ENCODE results near the gene LAMA3. TPM values are rescaled to one million over a fixed set of nuclear protein-coding genes. Genes with fewer than 3 reads are reported as not detected.
A peak's percentile ranks its signal among the peaks of the same experiment; 100 is the strongest.

The LAMA3 gene
- total and polyA plus RNA-seq, 10 donors = 1.3 to 7.1 (median 3.0) TPM

DNA sequence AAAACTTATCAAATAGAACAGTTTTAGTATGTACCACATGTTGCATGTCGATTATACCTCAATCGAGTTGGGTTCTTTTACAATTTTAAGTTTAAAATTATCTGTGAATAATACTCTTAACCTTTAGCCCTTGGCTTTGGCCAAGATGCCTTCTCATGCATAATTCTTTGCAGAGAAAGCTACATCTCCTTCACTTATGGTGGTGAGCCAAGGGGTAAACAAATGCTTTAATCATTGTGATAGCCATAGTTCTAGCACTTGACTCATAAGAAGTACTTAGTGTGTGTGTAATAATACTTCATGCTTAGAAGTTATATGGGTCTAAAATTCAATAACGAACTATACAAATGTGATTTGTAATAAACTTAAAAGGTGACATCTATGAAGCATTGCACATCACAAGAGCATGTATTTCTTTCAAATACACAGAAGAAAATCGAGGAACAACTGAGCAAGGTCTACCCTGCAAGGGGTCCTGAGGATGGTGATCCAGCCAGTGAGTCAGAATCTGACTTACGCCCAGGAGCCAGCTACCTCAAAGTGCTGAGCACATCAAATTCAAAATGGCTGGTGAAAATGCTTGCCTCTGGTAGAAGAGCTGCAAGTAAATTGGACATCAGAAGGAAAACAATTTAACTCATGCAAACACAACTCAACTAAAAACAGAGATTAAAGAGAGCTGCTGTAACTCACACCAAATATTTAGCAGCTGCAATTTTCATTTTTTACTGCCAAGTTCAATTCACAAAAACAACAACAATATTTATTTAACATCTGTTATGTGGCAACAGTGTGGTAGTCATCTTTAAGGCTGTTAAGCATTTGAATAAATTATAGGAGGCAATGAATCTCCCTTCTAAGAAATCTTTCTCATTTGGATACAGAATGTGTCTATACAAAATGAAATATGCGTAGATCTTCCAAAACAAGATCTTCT, 301.5 kb downstream of the LAMA3 start:
- H3K27ac ChIP-seq = peak overlapping the region in 4 of 8 donors; percentile 64 to 84 (median 72)
- DNase-seq = no peak
- H3K4me1 ChIP-seq = peaks cover 0 to 25% (median 0%) of the 10 kb centered on the region in 6 donors
- intact Hi-C loops (cut with DNase I; ENCODE audit: low total_unique reads) = no loop called here
- no peaks in the 10 kb centered on the region for H3K36me3 ChIP-seq
- H3K4me3 ChIP-seq = no peak overlapping the region
- TF ChIP-seq POLR2A (IDR thresholded peaks at IDR 0.05) = no peak
- H3K27me3 ChIP-seq (replicated peaks in 1 of 7) = no peaks in the 10 kb centered on the region
- WGBS, 5 donors = 86 to 94% (median 90%) methylated on average over 6 of the region's 6 CpGs
- H3K9me3 ChIP-seq = no peaks in the 10 kb centered on the region

DNA sequence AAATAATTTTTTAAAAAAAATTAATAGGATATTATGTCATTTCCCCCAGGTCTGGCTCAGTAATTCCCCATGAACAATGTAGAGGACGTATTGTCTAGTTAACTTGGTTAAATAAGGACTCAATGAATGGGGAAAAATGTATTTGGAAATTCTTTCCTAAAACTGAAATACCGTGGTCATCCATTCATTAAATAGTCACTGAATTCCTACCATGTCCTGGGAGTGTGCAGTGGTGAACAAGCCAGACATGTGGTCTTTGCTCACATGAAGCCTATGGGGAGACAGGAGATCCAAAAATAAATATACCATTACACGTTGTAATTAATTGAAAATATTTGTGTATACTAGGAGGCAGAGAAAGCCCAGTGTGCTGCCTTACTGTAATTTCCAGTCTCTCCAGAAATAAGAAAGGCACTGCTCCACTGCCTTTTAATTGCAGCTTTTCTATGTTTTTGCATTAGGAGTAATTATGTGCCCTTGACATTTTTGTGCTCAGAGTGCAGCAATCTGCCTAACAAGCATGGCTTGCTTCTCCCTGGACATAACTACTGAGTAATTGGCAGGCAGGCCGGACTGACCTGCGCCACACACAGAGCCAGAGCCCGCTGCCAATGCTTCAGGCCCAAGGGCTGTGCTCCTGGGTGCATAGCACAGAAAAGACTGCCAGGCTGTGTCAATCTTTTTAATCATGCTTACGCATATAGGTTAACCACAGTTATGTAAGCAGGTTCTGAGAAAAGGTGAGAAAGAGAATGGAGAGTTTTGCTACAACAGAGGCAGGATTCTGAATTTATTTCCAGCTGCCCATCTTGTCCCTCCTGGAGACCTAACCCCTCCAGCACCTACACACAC, 303.1 kb downstream of the LAMA3 start:
- DNase-seq = no peak
- TF ChIP-seq POLR2AphosphoS5 (IDR thresholded peaks at IDR 0.05) (peak in 2 of 3 donors; percentile 35 to 44), POLR2A (IDR thresholded peaks at IDR 0.05) (no peak)
- TF ChIP-seq, protein P1, sequence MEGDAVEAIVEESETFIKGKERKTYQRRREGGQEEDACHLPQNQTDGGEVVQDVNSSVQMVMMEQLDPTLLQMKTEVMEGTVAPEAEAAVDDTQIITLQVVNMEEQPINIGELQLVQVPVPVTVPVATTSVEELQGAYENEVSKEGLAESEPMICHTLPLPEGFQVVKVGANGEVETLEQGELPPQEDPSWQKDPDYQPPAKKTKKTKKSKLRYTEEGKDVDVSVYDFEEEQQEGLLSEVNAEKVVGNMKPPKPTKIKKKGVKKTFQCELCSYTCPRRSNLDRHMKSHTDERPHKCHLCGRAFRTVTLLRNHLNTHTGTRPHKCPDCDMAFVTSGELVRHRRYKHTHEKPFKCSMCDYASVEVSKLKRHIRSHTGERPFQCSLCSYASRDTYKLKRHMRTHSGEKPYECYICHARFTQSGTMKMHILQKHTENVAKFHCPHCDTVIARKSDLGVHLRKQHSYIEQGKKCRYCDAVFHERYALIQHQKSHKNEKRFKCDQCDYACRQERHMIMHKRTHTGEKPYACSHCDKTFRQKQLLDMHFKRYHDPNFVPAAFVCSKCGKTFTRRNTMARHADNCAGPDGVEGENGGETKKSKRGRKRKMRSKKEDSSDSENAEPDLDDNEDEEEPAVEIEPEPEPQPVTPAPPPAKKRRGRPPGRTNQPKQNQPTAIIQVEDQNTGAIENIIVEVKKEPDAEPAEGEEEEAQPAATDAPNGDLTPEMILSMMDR (IDR thresholded peaks at IDR 0.05 in 8 of 11, conservative IDR thresholded peaks at IDR 0.05 in 3 of 11) = peak in 1 of 11 experiments; percentile 8
- WGBS, 5 donors = 73 to 80% (median 74%) methylated on average over 7 of the region's 7 CpGs
- H3K4me1 ChIP-seq = peaks cover 0 to 25% (median 0%) of the 10 kb centered on the region in 6 donors
- no peaks in the 10 kb centered on the region for H3K9me3 ChIP-seq
- intact Hi-C loops (cut with DNase I; ENCODE audit: low total_unique reads) = no loop called here
- peak overlapping the region; percentile 2 to 84 (median 65) for H3K27ac ChIP-seq
- H3K36me3 ChIP-seq = no peaks in the 10 kb centered on the region
- H3K27me3 ChIP-seq (replicated peaks in 1 of 7) = no peaks in the 10 kb centered on the region
- H3K4me3 ChIP-seq = peak overlapping the region in 2 of 8 donors; percentile 4 to 53

DNA sequence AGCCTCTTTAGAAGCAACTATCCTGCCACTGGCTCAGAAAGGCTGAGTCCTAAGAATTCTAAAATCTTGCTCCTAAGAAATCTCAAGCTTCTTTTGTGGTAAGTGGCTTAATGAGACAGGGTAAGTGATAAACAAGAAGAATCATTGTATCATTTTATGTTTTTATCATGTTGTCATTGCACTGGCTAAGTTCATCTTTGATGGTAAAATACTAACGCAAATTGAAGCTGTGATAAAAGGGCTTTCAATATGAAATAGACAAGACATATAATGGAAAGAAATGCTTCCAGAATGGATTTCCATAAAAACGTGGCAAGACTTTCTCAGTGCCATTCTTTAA, 303.7 kb downstream of the LAMA3 start:
- intact Hi-C loops (cut with DNase I; ENCODE audit: low total_unique reads) = no loop called here
- Histone ChIP-seq H3K4me1 (peaks cover 0 to 25% (median 0%) of the 10 kb centered on the region in 6 donors), H3K27ac (peak overlapping the region; percentile 2 to 84 (median 65)), H3K36me3 (no peaks in the 10 kb centered on the region), H3K27me3 (replicated peaks in 1 of 7) (no peaks in the 10 kb centered on the region), H3K4me3 (peak overlapping the region in 2 of 8 donors; percentile 4 to 53), H3K9me3 (no peaks in the 10 kb centered on the region)
- no peak for DNase-seq
- WGBS, 5 donors = 70 to 80% (median 73%) methylated on average over 2 of the region's 2 CpGs
- TF ChIP-seq POLR2AphosphoS5 (IDR thresholded peaks at IDR 0.05) (no peak), POLR2A (IDR thresholded peaks at IDR 0.05) (no peak)
- TF ChIP-seq, protein P1 (IDR thresholded peaks at IDR 0.05 in 8 of 11, conservative IDR thresholded peaks at IDR 0.05 in 3 of 11) = no peak

DNA sequence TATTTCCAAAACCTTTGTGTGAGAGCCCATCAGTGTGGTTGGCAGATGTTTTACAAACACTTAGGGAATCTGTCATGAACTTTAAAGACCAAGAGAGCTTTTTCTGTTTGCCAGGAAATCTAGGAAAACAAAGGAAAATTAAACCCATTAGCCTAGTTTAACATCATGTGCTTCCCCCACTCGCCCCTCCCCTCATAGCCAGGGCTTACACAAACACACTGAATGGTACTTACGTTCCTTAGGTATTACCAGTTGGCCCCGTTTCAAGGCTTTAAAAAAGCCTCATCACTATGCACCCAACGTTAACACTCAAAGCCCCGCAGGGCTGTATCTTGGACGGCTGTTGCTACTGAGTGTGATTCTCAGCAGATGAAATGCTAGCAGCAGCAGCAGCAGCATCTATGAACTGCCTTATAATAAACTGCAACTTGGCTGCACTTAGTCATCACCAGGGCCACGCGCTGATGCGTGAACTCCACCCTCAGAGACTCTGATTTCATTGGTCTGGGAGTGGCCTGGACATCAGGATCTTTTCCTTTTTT, 305.2 kb downstream of the LAMA3 start:
- peaks cover 0 to 25% (median 0%) of the 10 kb centered on the region in 6 donors for H3K4me1 ChIP-seq
- no peak for DNase-seq
- no peaks in the 10 kb centered on the region for H3K27me3 ChIP-seq (replicated peaks in 1 of 7)
- H3K27ac ChIP-seq = peak overlapping the region in 5 of 8 donors; percentile 1 to 84 (median 72)
- H3K4me3 ChIP-seq = peak overlapping the region in 1 of 8 donors; percentile 53
- no peak for TF ChIP-seq POLR2A (IDR thresholded peaks at IDR 0.05)
- peak in 1 of 3 donors; percentile 11 for TF ChIP-seq POLR2AphosphoS5 (IDR thresholded peaks at IDR 0.05)
- H3K36me3 ChIP-seq = no peaks in the 10 kb centered on the region
- intact Hi-C loops (cut with DNase I; ENCODE audit: low total_unique reads) = no loop called here
- H3K9me3 ChIP-seq = no peaks in the 10 kb centered on the region
- 35 to 81% (median 68%) methylated on average over 9 of the region's 9 CpGs for WGBS, 5 donors

Measured in spleen (tissue), 11 donors.